NCI-H1092 treated with DMSO at 0.1 percent for 48 hours (cell line): ENCODE results near the gene FAM200B.

Source experiments
- DNase-seq: peaks from one replicate; lab custom pipeline; 2025; lab: John Stamatoyannopoulos, UW

The FAM200B gene

DNA sequence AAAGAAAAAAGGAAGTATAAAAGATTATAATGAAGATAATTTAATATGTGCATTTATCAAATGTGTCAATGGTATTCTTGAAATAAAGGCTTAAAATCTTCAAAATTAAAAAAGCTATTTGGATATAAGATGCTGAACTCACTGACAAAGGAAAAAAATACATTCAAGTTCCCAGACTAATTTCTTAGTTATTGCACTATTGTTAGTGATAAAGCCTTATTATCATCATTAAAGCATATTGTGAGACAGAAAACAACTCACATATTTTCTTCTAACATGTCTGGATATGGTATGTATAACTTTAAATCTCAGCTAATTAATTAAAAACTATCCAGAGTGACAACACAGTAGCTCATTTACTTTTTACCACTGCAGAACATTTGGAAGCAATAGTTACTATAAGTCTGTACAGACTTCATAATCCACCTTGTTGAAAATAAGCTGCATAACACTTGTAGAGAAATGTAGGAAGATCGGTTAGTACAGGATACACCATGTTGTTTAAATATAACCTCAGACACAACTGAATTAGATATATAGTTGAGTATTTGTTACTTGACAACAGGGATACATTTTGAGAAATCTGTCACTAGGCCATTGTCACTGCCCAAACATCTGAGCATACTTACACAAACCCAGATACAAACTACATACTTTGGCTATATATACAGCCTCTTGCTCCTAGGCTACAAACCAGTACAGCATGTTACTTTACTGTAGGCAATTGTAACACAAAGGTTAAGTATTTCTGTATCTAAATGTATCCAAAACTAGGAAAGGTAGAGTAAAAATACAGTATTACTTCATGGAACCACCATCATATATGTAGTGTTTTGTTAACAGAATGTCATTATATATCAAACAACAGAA lies 12.8 kb upstream of the FAM200B start:
- DNase-seq: no peak

DNA sequence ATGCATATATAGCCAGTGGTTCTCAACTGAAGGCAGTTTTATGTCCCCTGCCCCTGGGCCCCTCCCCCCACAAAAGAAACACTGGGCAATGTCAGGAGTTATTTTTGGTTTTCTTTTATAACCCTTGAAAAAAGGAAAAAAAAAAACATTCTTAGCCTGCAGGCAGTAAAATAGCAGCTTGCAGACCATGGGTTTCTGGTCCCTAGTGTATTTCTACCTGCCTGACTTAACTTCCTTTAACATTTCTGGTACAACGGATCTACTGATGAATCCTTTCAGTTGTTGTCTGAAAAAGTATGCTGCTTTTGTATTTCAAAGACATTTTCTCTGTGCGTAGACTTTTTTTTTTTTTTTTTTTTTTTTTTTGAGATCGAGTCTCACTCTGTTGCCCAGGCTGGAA lies 11.1 kb upstream of the FAM200B start:
- DNase-seq: no peak

DNA sequence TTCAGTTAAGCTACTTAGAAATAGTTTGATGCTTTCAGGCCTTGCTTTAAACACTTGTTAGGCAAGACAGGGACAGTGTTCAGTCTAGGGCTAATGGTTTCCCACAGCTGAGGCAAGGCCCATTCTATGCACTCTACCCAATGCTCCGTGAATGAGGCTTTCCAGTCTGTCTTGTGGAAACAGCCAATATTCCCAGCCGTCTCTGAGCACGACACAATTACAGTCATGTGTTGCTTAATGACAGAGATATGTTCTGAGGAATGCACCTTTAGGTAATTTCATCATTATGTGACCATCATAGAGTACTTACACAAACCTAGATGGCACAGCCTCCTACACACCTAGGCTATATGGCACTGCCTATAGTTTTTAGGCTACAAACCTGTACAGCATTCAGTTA lies 9.5 kb upstream of the FAM200B start:
- no peak for DNase-seq

DNA sequence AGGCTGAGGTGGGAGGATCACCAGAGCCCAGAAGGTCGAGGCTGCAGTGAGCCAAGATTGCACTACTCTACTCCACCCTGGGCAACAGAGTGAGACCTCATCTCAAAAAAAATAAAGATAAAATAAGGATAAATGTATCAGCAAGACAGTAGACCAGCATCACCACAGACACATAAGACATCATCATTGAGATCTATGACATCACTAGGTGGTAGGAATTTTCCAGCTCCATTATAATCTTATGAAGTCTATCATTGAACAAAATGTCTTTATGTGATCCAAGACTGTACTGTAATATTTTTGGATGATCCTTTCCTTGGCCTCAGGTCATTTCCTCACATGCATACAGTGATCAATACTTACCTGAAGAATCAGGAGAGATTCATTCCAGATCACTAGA lies 8.3 kb upstream of the FAM200B start:
- DNase-seq: no peak

DNA sequence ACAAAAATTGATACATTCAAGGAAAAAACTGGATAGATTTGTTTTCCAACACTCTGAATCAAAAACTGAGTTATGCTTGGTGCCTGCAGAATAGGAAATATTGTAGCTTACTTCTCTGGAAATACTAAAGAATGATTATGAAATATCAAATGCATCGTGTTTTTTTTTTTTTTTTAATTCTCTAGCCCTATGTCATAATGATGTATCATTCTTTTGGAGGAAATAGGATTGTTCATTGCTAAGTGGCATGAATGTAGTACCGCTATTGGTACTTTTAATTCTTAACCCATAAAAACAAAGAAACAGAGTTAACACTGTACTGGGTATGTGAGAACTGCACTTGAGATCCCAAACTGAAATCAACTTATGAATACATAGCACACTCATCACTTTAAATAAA lies 7.6 kb upstream of the FAM200B start:
- no peak for DNase-seq

- DNase-seq: no peak
These were observed 6.7 kb upstream of the FAM200B start for GRCh38 chr4:15674926-15675325.

GRCh38 chr4:15675356-15675755 lies 6.3 kb upstream of the FAM200B start:
- DNase-seq: no peak

- DNase-seq: no peak
These were observed 5.6 kb upstream of the FAM200B start for GRCh38 chr4:15676039-15676438.

GRCh38 chr4:15676899-15677298 lies 4.7 kb upstream of the FAM200B start:
- DNase-seq: no peak

DNA sequence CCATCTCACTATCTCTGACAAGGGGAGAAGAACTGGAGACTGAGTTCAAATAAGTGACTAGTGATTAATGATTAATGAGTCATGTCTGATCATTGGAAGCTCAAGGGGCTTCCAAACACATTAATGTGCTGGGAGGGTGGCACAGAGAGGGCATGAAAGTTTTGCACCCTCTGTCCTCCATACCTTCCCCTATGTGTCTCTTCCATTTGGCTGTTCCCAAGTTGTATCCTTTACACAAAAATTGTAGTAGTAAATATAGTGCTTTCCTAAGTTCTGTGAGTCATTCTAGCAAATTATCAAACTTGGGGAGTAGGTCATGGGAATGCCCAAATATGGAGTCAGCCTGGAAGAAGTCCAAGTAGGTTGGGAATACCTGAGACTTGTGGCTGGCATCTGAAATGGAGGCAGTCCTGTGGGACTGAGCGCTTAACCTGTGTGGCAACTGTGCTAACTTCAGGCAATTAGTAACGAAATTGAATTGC lies 4.1 kb upstream of the FAM200B start:
- DNase-seq: no peak

GRCh38 chr4:15681067-15681371 lies 608 bp upstream of the FAM200B start:
- no peak for DNase-seq

GRCh38 chr4:15682242-15683142 lies 865 bp downstream of the FAM200B start:
- DNase-seq: no peak

- no peak for DNase-seq
These were observed 1.5 kb downstream of the FAM200B start for GRCh38 chr4:15683143-15683495.

DNA sequence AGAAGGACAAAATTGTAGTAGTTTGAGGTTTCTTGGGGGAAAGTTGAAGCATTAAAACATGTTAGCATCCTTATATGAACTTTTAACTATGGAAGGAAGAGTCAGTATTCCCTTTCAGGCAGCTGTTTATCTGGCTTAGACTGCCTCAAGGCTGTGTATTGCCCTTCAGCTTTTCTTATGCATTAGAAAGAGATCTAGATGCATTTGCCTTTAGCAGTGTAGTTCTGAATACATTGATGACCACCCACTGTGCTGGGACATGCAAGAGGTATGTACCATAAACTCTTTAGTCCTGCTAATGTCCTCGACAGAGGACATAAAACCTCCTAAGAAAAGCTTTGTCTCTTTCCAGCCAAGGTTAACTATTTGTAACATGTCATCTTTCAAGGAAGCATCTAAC lies 2.9 kb downstream of the FAM200B start:
- no peak for DNase-seq

DNA sequence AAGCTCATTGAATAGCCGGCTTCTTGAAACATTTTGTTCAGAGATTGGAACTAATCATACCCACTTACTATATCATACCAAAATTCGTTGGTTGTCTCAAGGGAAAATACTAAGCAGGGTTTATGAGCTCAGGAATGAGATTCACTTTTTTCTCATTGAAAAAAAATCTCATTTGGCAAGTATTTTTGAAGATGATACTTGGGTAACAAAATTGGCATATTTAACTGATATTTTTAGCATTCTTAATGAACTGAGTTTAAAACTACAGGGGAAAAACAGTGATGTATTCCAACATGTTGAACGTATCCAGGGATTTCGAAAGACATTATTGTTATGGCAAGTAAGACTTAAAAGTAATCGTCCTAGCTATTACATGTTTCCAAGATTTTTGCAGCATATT lies 6.4 kb downstream of the FAM200B start:
- DNase-seq: no peak

DNA sequence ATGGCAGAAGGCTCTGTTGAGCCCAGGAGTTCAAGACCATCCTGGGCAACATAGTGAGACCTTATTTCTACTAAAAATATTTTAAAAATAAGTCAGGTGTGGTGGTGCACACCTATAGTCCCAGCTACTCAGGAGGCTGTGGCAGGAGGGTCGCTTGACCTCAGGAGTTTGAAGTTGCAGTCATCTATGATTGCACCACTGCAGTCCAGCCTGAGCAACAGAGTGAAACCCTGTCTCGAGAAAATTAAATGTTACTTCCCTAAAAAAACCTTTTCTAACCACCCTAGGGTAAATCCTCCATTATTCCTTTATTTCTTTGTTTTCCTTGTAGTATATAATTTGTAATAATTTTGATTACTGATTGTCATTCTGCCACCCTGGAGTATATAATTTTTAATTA lies 7.9 kb downstream of the FAM200B start:
- no peak for DNase-seq

DNA sequence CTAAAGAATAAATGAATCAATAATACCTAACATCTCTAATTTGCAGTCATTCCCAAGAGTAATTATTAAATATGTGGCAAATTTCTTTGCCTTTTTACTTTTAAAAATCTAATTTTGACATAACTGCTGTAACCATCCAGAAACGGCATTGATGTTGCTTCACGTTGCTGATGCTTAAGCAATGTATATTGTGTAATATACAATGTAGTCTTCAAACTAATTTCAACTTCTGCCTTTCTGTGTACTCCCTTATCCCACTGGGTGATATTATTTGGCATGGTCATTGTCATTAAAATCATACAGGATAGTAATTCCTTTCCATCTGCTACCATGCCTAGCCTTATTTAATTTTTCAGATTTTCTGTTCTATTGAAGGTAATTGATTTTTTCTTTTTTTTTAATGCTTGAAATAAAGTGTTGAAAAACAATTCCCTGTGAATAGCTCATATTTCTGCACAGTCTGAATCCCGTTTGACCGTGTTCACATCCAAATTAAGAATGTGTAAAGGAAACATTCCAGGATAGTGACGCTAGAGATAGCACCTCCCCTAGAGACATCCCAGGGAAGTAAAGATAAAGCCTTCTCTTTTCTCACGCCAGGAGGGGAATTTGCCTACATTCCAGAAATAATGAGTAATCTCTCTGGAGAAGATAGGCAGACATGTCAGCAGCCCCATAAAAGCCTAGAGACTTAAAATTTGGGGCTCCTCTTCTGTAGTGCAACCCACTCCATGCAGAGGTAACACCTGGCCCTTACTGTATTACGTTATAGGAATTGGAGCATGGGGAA lies 8.6 kb downstream of the FAM200B start:
- DNase-seq: no peak

GRCh38 chr4:15691346-15692135 lies 9.9 kb downstream of the FAM200B start:
- DNase-seq: no peak

GRCh38 chr4:15692602-15693001 lies 11.0 kb downstream of the FAM200B start:
- no peak for DNase-seq

GRCh38 chr4:15694431-15694830 lies 12.8 kb downstream of the FAM200B start:
- DNase-seq: no peak

GRCh38 chr4:15695240-15695699 lies 13.6 kb downstream of the FAM200B start:
- DNase-seq: no peak

DNA sequence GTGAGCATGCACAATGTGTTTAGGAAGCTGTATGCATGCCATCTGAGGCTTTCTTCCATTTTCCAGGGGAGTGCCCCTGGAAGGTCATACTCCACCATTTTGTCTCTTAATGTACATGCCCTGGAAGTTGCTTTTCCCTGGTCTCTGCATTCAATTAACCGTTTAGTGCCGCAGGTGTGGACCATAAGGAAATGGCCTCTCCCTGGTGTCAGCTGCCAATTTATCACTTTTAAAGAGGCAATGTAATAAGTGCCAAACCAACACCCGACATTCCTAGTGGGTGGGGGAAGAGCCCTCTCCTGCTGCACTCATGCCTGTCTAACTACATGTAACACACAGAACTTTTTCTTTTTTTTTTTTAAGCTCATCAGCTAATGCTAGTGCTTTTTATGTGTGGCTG lies 14.1 kb downstream of the FAM200B start:
- DNase-seq: no peak
